Activated CD4-positive, alpha-beta T cell treated with anti-CD3 and anti-CD28 coated beads, Interleukin-2, amount 50 U/mL, for 48 hours (primary cell): ENCODE results near the gene UBR4.

Experiments
- DNase-seq, 2 experiments: peaks; one replicate each; pipeline ENCODE4 v3.0.0-alpha.2; 2020

Gene UBR4

DNA sequence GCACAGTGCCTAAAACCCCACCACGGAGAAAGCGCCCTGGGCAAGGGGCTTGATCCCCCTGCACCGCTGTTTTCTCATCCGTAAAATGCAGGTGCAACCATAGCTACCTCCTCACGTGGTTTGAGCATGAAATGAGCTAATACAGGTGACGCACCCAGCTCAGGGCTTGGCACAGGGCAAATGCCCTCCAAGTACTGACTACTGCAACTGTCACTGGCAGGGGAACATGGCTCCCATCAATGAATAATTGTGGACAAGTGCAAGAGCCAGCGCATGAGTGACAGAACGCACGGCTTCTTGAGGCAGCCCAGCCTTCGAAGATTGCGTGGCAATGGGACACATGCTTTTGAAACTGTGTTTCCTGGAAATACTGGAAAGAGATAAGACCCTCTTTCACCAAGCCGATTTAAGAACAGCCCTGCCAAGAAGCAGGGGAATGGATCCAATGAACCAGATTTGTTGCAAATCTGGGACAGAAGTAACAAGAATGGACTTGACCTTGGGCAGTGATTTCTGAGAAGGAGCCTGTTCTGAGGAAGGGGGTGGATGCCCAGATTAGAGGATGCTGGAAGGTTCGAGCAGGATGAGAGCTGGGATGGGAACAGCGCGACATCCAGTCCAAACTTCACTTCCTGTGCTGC lies 160.8 kb downstream of the UBR4 start:
- no peak for DNase-seq

DNA sequence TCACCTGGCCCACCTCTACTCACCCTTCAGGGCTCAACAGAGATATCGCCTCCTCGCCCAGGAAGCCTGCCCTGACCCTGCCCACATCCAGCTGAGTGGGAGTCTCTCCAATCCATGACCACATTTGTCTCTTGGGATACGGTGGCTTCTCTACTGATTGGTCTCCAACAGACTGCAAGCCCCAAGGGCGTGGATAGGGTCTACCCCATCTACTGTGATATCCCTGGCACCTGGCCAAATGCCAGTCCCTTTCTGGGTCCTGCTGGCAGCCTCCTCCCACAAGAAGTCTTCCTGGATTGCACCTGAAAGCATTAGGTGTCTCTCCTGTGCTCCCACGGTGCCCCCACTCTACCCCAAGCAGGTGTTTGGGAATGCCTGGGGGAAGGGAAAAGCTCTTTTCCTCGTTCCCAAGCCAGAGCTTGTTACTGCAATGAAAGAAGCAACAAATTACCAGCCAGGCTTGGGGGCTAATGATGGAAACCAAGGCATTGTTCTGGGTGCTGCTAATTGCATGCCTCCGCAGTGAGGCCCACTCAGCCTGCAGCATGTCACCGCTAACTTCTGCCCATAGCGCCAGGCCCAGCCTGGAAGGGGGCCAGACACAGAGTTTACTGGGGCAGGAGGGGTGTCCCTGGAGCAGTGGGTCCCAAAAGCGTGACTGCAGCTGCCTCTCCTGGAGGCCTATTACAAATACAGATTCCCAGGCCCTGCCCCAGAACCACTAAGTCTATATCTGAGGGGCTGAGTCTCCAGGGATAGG lies 162.9 kb downstream of the UBR4 start:
- no peak for DNase-seq

- no peak for DNase-seq
Observed at GRCh38 chr1:19045898-19046880, 163.9 kb downstream of the UBR4 start.

GRCh38 chr1:19044975-19045831 lies 164.9 kb downstream of the UBR4 start:
- peak in 1 of 2 experiments; percentile 14 for DNase-seq

- no peak for DNase-seq
Observed at GRCh38 chr1:19044471-19044870, 165.6 kb downstream of the UBR4 start.

GRCh38 chr1:19043579-19044443 lies 166.3 kb downstream of the UBR4 start:
- no peak for DNase-seq

- peak; percentile 38 to 49 for DNase-seq
Observed at GRCh38 chr1:19042675-19043578, 167.1 kb downstream of the UBR4 start.

GRCh38 chr1:19040010-19040680 lies 169.9 kb downstream of the UBR4 start:
- DNase-seq = no peak

GRCh38 chr1:19038732-19039131 lies 171.3 kb downstream of the UBR4 start:
- no peak for DNase-seq

GRCh38 chr1:19038096-19038495 lies 172.0 kb downstream of the UBR4 start:
- no peak for DNase-seq

- no peak for DNase-seq
Observed at GRCh38 chr1:19037659-19038058, 172.4 kb downstream of the UBR4 start.

- DNase-seq = no peak
Observed at GRCh38 chr1:19036813-19037605, 173.1 kb downstream of the UBR4 start.

DNA sequence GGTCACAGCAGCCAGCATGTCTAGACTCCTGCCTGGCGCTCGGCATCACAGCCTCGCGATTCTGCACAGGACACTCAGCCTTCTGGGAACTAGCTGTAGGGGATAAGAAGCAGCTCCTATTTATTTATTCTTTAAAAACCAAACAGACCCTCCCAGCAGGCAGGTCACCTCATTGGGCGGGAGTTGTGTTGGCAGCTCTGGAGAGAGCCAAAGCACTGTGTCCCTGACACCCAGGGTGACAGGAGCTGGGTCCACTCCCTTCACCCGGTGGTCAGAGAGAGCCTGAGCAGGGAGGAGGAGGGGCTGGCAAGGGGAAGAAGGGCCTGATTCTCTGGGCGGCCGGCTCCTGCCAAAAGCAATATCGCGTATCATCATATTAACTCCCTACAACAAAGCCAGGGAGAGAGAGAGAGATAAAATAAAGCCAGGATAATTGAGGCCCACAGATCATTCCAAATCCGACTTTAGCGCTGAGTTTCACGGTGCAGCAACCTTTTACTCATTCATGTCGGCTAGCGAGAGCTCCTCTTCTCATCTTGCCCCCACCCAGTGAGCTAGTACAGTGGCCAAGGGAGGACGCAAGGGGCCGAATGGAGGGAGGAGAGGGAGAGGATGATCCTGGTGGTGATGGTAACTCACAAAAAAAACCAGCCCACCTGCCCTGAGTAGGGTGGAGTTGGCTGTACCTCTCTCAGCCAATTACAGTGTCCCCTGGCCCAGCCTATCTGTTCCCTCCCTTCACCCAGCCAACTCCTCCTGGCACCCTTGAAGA lies 173.8 kb downstream of the UBR4 start:
- DNase-seq = no peak

DNA sequence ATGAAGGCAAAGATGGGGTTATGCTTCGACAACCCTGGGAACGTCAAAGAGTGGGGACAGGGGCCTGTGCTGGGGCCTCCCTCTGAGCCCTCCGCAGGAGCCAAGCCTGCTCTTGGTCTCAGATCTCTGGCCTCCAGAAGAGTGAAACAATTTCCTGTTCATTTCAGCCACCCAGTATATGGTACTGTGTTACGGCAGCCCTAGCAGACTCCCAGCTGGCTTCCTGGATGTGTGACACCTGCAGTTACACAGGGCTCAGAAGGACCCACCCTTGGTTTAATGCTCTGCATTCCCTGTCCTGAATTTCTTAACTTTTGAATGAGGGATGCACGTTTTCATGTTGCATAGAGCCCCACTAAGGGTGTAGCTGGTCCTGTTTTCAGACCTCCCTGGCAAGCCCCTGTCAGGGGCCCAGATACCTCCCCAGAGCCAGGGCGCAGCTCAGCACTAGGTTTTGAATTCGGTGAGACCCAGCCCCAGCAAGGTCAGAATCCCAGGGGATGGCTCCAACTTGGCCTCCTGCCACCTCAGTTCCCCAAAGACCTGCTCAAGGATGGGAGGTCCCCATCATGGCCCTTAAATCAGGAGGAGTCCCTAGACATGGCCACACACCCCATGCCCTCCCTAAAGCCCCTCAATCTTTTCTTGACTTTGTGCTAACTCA lies 174.6 kb downstream of the UBR4 start:
- no peak for DNase-seq

GRCh38 chr1:19034721-19035120 lies 175.3 kb downstream of the UBR4 start:
- no peak for DNase-seq

DNA sequence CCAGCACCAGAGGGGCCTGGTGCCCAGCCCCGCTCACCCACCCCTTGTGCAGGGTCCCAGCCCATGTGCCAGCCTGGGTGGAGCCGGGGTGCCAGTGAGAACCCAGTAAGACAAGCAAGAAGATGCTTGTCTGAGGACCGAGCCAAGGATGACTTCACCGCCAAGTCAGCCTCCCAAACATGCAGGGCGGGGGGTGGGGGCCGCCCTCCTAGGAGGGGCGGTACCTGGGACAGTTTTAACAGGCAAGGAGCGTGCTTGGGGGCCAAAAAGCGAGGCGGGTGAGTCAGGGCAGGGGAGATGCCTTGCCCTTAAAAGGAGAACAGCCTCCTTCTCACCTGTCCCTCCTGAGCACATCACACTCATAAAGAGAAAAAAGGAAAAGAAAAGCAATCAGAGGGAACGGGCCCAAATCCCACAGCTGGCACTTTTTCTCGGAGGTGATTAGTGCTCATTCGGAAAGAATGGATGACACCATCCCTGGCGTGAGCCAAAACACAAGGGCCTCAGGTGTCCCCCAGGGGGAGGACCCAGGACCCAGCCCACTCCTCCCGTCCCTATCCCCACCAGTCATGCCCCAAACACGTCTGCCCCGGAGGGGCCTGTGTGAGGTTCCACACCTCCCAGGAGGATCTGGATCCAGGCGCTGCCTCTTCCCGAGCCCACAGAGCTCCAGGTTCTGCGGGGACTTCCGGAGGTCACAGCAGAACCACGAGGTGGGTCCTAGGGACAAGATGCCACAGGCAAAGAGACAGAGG lies 176.0 kb downstream of the UBR4 start:
- no peak for DNase-seq

DNA sequence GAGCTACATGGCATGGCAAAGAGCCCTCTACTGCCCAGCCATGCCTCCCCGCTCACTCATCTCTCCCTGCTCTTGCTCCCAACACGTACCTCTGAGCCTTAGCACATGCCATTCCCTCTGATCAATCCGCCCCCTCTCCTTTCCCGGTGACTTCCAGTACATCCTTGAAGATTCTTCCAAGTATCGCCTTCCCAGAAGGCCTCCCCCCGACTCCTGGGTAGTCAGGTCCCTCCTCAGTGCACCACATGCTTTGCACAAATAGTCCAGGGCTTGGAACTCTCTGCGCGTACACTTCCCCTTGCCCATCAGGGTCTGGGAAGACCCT lies 176.6 kb downstream of the UBR4 start:
- DNase-seq = no peak
